Gastrocnemius medialis (tissue), 4 donors: Measurements from ENCODE around the gene LHPP.

ENCODE experiments used
- POLR2A ChIP-seq, 2 donors: fragments of 450-650 bp; IDR thresholded peaks; one replicate each; pipeline ENCODE4 v1.6.1; 2017; ENCODE audit warnings: antibody characterized with exemption in 2 of 2, mild to moderate bottlenecking in 2 of 2, moderate library complexity in 2 of 2
- TF ChIP-seq, protein P1 (sequence below), 5 experiments: fragments of 450-650 bp in 3 of 5; fragments of 200-600 bp in 2 of 5; sonication (generic) in 2 of 5; IDR thresholded peaks in 4 of 5; conservative IDR thresholded peaks in 1 of 5; 1 replicate in 4 of 5; 2 replicates in 1 of 5; pipeline ENCODE4 v1.5.1; 2016 to 2019; ENCODE audit warnings: antibody characterized with exemption in 5 of 5, mild to moderate bottlenecking in 3 of 5, moderate library complexity in 3 of 5

- TF ChIP-seq, protein P1, sequence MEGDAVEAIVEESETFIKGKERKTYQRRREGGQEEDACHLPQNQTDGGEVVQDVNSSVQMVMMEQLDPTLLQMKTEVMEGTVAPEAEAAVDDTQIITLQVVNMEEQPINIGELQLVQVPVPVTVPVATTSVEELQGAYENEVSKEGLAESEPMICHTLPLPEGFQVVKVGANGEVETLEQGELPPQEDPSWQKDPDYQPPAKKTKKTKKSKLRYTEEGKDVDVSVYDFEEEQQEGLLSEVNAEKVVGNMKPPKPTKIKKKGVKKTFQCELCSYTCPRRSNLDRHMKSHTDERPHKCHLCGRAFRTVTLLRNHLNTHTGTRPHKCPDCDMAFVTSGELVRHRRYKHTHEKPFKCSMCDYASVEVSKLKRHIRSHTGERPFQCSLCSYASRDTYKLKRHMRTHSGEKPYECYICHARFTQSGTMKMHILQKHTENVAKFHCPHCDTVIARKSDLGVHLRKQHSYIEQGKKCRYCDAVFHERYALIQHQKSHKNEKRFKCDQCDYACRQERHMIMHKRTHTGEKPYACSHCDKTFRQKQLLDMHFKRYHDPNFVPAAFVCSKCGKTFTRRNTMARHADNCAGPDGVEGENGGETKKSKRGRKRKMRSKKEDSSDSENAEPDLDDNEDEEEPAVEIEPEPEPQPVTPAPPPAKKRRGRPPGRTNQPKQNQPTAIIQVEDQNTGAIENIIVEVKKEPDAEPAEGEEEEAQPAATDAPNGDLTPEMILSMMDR (IDR thresholded peaks at IDR 0.05 in 4 of 5, conservative IDR thresholded peaks at IDR 0.05 in 1 of 5): no peak
- no peak for TF ChIP-seq POLR2A (IDR thresholded peaks at IDR 0.05)
These were observed 167.0 kb downstream of the LHPP start for GRCh38 chr10:124628676-124629021.
